ENCODE data around the gene BIRC6.

- TF ChIP-seq BHLHE40 (IDR thresholded peaks at IDR 0.05; ENCODE audit: low read depth, low read length): no peak
- TF ChIP-seq EP300 (IDR thresholded peaks at IDR 0.05): no peak
- TF ChIP-seq, protein P1, sequence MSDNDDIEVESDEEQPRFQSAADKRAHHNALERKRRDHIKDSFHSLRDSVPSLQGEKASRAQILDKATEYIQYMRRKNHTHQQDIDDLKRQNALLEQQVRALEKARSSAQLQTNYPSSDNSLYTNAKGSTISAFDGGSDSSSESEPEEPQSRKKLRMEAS (IDR thresholded peaks at IDR 0.05): no peak
- no peak for TF ChIP-seq E2F6 (IDR thresholded peaks at IDR 0.05; ENCODE audit: borderline replicate concordance, low read depth)
- no peak for TF ChIP-seq MAZ (IDR thresholded peaks at IDR 0.05; ENCODE audit: borderline replicate concordance, low read depth, low read length)
- TF ChIP-seq CTCF (IDR thresholded peaks at IDR 0.05): no peak
These were observed 107.6 kb downstream of the BIRC6 start for GRCh38 chr2:32464431-32464830.
